Mucosa of descending colon (tissue), 3 donors: Measurements from ENCODE around the gene DOCK4. TPM values are rescaled to one million over a fixed set of nuclear protein-coding genes. Genes with fewer than 3 reads are reported as not detected.

ENCODE experiments used
- ATAC-seq: fragments of 200-7000 bp; cut with Tn5 transposase; one replicate; pipeline ENCODE4 v1.9.1; 2020; ENCODE audit warnings: mild to moderate bottlenecking, moderate library complexity
- DNase-seq, 3 donors: peaks; one replicate each; pipeline ENCODE4 v3.0.0-alpha.2; 2020
- H3K36me3 ChIP-seq: fragments of 200-600 bp; one replicate; pipeline ENCODE4 v1.8.0; 2021; ENCODE audit warnings: low read depth, mild to moderate bottlenecking
- H3K4me1 ChIP-seq: fragments of 200-600 bp; one replicate; pipeline ENCODE4 v1.8.0; 2021; ENCODE audit warnings: low read depth, mild to moderate bottlenecking
- H3K4me3 ChIP-seq: fragments of 200-600 bp; one replicate; pipeline ENCODE4 v1.8.0; 2021; ENCODE audit warnings: mild to moderate bottlenecking
- H3K9me3 ChIP-seq: fragments of 200-600 bp; one replicate; pipeline ENCODE4 v1.8.0; 2021; ENCODE audit warnings: mild to moderate bottlenecking
- intact Hi-C, 2 donors: fragments of 100-400 bp; cut with DNase I in 1 of 2; cut with micrococcal nuclease in 1 of 2; formaldehyde crosslinking; loops; one replicate each; pipeline versions ENCODE4 v1.11.0 to v1.11.1; 2022; cut with DNase I, micrococcal nuclease
- total RNA-seq, 3 donors: library from RNA; stranded (reverse); fragmentation: NEBNext Ultra II Directional in 2 of 3; extraction: Animal tissue kit (Norgen Biotek cat#: 25700) in 2 of 3; gene quantifications; one replicate each; pipeline versions ENCODE4 v1.2.1 to v1.2.4, GENCODE V29; 2021 to 2023
- TF ChIP-seq, protein P1 (sequence below): fragments of 200-600 bp; IDR thresholded peaks from one replicate; pipeline ENCODE4 v1.8.0; 2022; ENCODE audit warnings: antibody characterized with exemption, mild to moderate bottlenecking
- donor health status: DM: no; HTN: no; CAD: no; lungs with moderate emphysema.
- donor health status: DM: no; HTN: no; CAD: no.
- donor health status: DM: no; HTN: yes; CAD: no.

Gene DOCK4
- total RNA-seq, 3 donors from 2014 or later, result 9.2 to 18.4 (median 12.7) TPM

GRCh38 chr7:112225006-112225405 lies 18.8 kb upstream of the DOCK4 start:
- H3K36me3 ChIP-seq, result no peaks in the 10 kb centered on the region
- no peaks in the 10 kb centered on the region for H3K9me3 ChIP-seq
- no peaks in the 10 kb centered on the region for H3K4me1 ChIP-seq
- H3K4me3 ChIP-seq, result no peak overlapping the region
- ATAC-seq (no peak), DNase-seq (no peak)
- TF ChIP-seq, protein P1, sequence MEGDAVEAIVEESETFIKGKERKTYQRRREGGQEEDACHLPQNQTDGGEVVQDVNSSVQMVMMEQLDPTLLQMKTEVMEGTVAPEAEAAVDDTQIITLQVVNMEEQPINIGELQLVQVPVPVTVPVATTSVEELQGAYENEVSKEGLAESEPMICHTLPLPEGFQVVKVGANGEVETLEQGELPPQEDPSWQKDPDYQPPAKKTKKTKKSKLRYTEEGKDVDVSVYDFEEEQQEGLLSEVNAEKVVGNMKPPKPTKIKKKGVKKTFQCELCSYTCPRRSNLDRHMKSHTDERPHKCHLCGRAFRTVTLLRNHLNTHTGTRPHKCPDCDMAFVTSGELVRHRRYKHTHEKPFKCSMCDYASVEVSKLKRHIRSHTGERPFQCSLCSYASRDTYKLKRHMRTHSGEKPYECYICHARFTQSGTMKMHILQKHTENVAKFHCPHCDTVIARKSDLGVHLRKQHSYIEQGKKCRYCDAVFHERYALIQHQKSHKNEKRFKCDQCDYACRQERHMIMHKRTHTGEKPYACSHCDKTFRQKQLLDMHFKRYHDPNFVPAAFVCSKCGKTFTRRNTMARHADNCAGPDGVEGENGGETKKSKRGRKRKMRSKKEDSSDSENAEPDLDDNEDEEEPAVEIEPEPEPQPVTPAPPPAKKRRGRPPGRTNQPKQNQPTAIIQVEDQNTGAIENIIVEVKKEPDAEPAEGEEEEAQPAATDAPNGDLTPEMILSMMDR, result no peak
- intact Hi-C loops, result no loop called here

DNA sequence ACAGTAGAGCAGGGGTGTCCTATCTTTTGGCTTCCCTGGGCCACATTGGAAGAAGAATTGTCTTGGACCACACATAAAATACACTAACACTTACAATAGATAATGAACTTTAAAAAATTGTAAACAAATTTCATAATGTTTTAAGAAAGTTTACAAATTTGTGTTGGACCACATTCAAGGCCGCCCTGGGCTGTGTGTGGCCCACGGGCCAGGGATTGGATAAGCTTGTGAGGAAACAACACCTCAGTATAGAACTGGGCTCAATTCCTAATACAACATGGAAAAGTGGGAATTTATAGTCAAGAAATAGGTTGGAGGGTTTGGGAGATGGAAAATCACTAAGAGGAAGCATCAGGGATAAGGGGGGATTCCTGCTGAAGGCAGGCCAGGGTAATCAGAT lies 18.0 kb upstream of the DOCK4 start:
- Histone ChIP-seq H3K36me3 (no peaks in the 10 kb centered on the region), H3K9me3 (no peaks in the 10 kb centered on the region), H3K4me1 (no peaks in the 10 kb centered on the region), H3K4me3 (no peak overlapping the region)
- TF ChIP-seq, protein P1, result no peak
- DNase-seq, result no peak
- no peak for ATAC-seq
- intact Hi-C loops, result no loop called here

DNA sequence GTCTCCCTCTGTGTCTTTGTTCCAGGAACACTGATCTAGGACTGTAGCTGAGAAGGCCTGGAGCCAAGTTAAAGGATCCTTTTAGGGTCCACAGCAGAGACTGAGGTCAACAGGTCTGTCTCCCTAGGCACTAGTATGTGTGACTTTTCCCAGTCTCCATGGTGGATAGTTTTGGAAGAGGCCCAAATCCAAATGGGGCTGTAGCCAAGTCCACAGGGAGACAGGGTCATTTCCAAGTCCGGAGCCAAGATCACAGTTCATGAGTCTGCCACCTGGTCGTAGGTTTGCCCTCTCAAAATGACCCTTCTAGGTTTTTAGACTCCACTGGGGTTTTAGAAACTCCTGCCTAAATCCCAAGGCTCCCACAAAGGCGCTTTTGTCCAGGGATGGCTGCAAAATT lies 17.1 kb upstream of the DOCK4 start:
- H3K4me3 ChIP-seq, result no peak overlapping the region
- no peaks in the 10 kb centered on the region for H3K36me3 ChIP-seq
- no peaks in the 10 kb centered on the region for H3K4me1 ChIP-seq
- ATAC-seq (no peak), DNase-seq (no peak)
- H3K9me3 ChIP-seq, result no peaks in the 10 kb centered on the region
- intact Hi-C loops, result no loop called here
- TF ChIP-seq, protein P1, result no peak

DNA sequence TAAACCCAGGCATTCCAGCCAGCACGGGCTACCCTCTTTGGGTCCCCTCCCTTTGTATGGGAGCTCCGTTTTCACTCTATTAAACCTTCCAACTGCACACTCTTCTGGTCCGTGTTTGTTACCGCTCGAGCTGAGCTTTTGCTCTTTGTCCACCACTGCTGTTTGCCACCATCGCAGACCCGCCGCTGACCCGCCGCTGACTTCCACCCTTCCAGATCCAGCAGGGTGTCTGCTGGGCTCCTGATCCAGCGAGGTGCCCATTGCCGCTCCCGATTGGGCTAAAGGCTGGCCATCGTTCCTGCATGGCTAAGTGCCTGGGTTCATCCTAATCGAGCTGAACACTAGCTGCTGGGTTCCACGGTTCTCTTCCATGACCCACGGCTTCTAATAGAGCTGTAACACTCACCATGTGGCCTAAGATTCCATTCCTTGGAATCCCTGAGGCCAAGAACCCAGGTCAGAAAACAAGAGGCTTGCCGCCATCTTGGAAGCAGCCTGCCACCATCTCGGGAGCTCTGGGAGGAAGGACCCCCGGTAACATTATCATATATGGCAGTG lies 14.8 kb upstream of the DOCK4 start:
- Histone ChIP-seq H3K9me3 (no peaks in the 10 kb centered on the region), H3K4me3 (no peak overlapping the region), H3K36me3 (no peaks in the 10 kb centered on the region), H3K4me1 (no peaks in the 10 kb centered on the region)
- intact Hi-C loops, result no loop called here
- no peak for DNase-seq
- TF ChIP-seq, protein P1, result no peak
- ATAC-seq, result no peak

DNA sequence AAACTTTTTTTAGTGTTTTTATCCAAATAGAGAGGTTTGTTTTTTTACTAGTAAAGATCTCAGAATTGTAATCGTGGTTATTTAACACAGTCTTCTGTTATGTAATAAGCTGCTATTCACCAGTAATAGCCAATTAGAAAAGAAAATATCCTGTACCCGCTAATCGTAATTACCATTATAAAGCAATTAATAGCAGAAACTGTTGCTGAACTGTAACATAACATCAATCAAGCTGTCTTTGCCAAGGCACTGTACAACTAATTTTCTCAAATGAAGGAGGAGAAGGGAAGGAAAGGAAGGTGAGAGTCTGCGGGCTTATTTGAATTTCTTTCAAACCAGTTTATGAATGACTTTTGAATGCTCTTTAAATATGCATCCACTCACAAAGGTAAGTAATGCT lies 9.6 kb upstream of the DOCK4 start:
- intact Hi-C loops, result no loop called here
- Histone ChIP-seq H3K36me3 (no peaks in the 10 kb centered on the region), H3K4me1 (peaks cover 9% of the 10 kb centered on the region), H3K4me3 (no peak overlapping the region), H3K9me3 (no peaks in the 10 kb centered on the region)
- TF ChIP-seq, protein P1, result no peak
- no peak for ATAC-seq
- no peak for DNase-seq

GRCh38 chr7:112214883-112215282 lies 8.7 kb upstream of the DOCK4 start:
- intact Hi-C loops, result no loop called here
- Histone ChIP-seq H3K4me1 (peaks cover 9% of the 10 kb centered on the region), H3K36me3 (no peaks in the 10 kb centered on the region), H3K4me3 (no peak overlapping the region), H3K9me3 (no peaks in the 10 kb centered on the region)
- no peak for ATAC-seq
- TF ChIP-seq, protein P1, result no peak
- no peak for DNase-seq
